Omental fat pad (tissue), 4 donors: ENCODE measurements around the gene ZNF536. TPM values are rescaled to one million over a fixed set of nuclear protein-coding genes. Genes with fewer than 3 reads are reported as not detected.

Source experiments
- ATAC-seq: fragments of 150-250 bp; one replicate; pipeline ENCODE4 v1.9.1; 2016; ENCODE audit warnings: mild to moderate bottlenecking, moderate library complexity; ENCODE audit not compliant: low FRiP score
- DNase-seq: peaks from one replicate; pipeline ENCODE4 v3.0.0-alpha.2; 2019; ENCODE audit warnings: low spot score
- CTCF ChIP-seq, 3 donors: fragments of 450-650 bp; IDR thresholded peaks; one replicate each; pipeline ENCODE4 v1.5.1; 2016 to 2017; ENCODE audit warnings: antibody characterized with exemption in 3 of 3, mild to moderate bottlenecking in 3 of 3, moderate library complexity in 2 of 3
- total RNA-seq, 4 donors: library from RNA; depleted of rRNA; stranded (reverse); fragments of >200 nt; gene quantifications; one replicate each; pipeline ENCODE4 v1.1.0, GENCODE V29; 2016

The ZNF536 gene
- total RNA-seq, 4 donors from 2014 or later = 0.09 to 1.1 TPM; not detected in 2

DNA sequence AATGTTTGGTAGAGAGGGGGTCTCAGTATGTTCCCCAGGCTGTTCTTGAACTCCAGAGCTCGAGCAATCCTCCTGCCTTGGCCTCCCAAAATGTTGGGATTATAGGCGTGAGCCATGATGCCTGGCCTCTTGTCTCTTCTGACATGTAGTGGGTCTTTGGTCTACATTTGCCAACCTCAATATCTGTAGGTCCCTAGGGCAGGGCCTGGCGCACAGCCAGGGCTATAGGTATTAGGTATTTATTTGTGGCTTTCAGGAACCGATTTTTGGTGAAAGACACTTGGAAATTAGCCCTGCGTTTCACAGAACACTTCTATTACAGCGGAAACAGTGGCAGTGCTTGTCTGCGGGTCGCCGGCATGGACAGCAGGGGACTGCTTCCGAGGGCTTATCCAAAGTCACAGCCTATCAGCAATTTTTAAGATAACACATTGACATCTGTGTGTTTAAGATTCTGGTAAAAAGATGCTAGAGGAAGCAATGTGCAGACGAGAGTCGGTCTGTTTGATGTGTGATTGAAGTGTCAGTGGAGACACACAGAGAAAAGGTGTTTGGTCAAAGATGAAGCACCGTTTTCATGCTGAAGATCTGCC lies 14.5 kb downstream of the ZNF536 start:
- TF ChIP-seq CTCF (IDR thresholded peaks at IDR 0.05) = no peak
- DNase-seq (no peak), ATAC-seq (no peak)

GRCh38 chr19:30387311-30388115 lies 15.3 kb downstream of the ZNF536 start:
- DNase-seq = no peak
- no peak for ATAC-seq
- no peak for TF ChIP-seq CTCF (IDR thresholded peaks at IDR 0.05)

- ATAC-seq (no peak), DNase-seq (no peak)
- no peak for TF ChIP-seq CTCF (IDR thresholded peaks at IDR 0.05)
Measured at GRCh38 chr19:30388327-30388726, 16.1 kb downstream of the ZNF536 start.

DNA sequence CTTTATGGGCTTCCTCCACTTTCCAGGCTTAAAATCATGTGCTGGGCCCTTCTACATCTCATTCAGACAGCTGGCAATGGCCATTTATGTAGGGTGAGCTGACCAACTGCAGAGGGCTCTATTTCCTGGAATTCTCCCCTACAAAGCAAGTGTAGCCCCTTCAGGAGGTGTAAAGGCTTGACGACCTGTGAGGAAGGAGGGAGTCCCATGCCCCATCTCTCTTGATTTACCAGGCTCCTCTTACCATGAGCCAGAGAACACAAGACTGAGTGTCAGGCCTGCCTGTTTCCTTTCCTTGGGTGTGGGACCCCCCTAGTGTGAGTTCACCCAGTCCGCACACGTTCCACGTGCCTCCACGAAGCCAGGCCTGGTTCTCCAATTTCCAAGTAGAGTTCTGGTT lies 16.6 kb downstream of the ZNF536 start:
- no peak for ATAC-seq
- no peak for TF ChIP-seq CTCF (IDR thresholded peaks at IDR 0.05)
- DNase-seq = no peak

DNA sequence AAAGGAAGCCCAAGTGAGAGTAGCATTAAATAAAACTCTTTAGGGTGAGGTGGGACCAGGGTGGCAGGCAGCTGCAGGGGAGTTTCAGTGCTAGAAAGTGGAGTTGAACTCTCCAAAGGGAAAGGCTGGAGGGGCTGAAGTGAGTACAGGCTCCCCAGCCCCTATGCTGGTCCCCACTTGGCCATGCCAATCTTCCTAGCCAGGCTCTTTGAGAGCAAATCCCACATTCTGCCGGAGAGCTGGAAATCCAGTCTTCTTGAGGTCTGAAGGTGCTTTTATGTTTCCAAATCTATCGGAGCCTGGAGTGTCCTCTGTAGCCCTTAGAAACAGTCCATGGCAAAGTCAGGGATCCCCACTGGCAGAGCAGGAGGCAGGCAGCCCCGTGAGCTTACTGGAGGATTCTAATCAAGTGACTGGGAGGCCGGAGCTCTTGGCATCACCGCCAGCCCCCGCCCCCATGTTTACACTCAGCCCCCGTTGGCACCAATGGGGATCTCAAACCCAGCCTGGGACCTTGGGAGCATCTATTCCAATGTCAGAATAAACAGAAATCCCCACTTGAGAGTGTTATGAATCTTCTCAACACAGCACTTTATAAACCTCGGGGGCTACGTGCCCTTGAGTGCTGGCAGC lies 18.3 kb downstream of the ZNF536 start:
- no peak for TF ChIP-seq CTCF (IDR thresholded peaks at IDR 0.05)
- DNase-seq (no peak), ATAC-seq (no peak)

GRCh38 chr19:30391052-30391451 lies 18.9 kb downstream of the ZNF536 start:
- ATAC-seq (no peak), DNase-seq (no peak)
- no peak for TF ChIP-seq CTCF (IDR thresholded peaks at IDR 0.05)
